ENCODE results near the gene CAMTA1.
"Not testable (repeated sequence)": the region's sequence is repeated elsewhere in the genome, so short reads cannot be mapped to it uniquely, and the experiment has no call there.

Gene CAMTA1

DNA sequence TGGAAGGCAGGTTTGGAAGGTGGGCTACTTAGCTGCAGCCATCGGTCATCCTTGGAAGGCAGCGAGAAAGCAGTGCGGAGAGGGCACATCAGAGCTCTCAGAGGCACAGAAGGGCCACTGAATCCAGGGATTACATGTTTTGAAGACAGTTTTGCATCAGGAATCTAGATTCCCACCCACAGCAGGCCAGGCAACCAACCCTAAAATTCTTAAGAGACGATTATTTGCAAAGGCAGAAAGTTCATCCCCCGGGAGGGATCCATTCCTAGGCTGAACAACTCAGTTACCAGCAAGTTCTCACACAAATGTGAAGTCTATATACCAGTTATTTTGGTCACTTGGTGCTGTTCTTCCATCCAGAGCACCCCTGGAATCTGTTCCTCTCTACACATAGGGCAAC is 528.6 kb downstream of the CAMTA1 start:
- no peak for DNase-seq (ENCODE audit: low spot score)

- DNase-seq (ENCODE audit: low spot score) = no peak
These were observed 530.1 kb downstream of the CAMTA1 start for GRCh38 chr1:7315316-7315715.

GRCh38 chr1:7315946-7316345 is 530.7 kb downstream of the CAMTA1 start:
- no peak for DNase-seq (ENCODE audit: low spot score)

- DNase-seq (ENCODE audit: low spot score) = no peak
These were observed 532.6 kb downstream of the CAMTA1 start for GRCh38 chr1:7317888-7318287.

- DNase-seq (ENCODE audit: low spot score) = no peak
These were observed 533.9 kb downstream of the CAMTA1 start for GRCh38 chr1:7319196-7319595.

GRCh38 chr1:7320661-7321060 is 535.4 kb downstream of the CAMTA1 start:
- no peak for DNase-seq (ENCODE audit: low spot score)

GRCh38 chr1:7322283-7322785 is 537.1 kb downstream of the CAMTA1 start:
- DNase-seq (ENCODE audit: low spot score) = no peak

DNA sequence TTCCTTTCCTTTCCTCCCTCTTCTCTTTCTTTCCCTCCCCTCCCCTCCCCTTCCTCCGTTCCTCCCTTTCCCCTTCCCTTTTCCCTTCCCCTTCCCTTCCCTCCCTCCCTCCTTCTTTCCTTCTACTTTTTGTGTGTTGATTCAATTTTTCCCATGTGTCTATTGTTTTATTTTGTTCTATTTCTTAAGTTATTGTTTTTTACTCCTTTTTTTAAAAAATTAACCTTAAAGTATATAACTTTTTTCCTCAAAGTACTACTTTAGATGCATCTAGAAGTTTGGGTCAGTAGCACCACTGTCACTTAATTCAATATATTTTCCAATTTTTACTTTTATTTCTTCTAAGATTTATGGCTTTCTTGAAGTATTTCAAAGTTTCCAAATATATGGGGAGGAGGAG is 537.7 kb downstream of the CAMTA1 start:
- no peak for DNase-seq (ENCODE audit: low spot score)

DNA sequence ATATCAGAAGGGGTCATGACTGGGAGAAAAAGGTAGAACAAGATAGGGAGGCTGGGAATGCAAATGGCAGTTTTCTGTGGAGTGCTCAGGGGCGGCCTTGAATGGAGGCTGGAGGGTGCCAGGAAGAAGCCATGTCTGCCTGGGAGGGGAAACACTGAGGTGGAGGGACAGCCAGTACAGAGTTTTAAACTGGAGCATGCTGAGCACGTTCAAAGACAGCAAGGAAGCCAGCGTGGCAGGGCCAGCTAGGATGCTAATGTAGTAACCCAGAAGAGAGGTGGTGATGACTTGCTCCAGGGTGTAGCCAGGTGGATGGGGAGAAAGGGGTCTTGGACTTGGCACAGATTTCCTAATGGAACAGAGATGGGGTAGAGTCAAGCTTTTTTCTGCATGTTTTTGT is 540.0 kb downstream of the CAMTA1 start:
- DNase-seq (ENCODE audit: low spot score) = no peak

- DNase-seq (ENCODE audit: low spot score) = no peak
These were observed 541.1 kb downstream of the CAMTA1 start for GRCh38 chr1:7326366-7326765.

DNA sequence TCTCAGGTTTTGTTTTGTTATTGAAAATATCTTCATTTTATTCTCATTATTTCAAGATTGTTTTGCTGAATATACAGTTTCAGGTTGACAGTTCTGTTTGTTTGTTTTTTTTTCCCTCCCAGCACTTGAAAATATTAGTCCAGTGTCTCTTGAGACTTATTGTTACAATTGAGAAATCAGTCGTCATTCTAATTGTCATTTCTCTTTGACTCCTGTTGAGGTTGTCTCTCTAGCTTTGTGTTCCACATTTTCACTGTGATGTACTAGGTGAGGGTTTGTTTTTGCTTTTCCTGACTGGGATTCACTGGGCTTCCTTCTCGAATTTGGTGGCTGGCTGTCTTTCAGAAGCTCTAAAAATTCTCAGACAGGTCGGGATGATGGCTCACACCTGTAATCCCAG is 542.6 kb downstream of the CAMTA1 start:
- no peak for DNase-seq (ENCODE audit: low spot score)

GRCh38 chr1:7329868-7330615 is 544.8 kb downstream of the CAMTA1 start:
- no peak for DNase-seq (ENCODE audit: low spot score)

GRCh38 chr1:7330726-7331125 is 545.5 kb downstream of the CAMTA1 start:
- DNase-seq (ENCODE audit: low spot score) = not testable (repeated sequence)

DNA sequence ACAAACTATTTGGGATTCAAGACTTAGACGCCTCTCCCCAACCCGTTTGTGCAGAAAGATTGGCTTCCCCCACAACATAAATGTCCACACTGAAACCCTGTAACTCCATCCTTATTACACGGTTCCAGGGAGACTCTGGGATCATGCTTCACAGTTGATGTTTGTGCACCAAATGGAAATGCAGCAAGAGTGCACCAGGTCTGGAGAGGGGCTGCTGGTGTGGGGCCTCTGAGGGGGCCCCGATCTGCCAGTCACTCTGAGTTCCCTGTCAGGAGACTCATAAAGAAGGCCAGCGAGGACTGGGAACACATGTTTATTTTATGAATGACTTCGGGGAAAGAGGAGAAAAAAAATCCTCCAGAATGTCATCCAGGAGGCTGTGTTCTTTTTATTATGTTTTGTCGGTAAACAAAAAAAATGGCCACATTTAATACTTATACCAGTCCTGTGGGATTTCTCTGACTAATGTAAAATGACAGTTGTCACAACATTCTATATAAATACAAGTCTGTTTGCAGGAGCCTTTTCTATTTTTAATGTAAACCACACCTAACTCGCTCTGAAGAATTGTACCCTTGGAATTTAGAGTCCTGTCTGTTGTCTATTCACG is 546.8 kb downstream of the CAMTA1 start:
- no peak for DNase-seq (ENCODE audit: low spot score)

- DNase-seq (ENCODE audit: low spot score) = no peak
These were observed 547.8 kb downstream of the CAMTA1 start for GRCh38 chr1:7333094-7333493.

DNA sequence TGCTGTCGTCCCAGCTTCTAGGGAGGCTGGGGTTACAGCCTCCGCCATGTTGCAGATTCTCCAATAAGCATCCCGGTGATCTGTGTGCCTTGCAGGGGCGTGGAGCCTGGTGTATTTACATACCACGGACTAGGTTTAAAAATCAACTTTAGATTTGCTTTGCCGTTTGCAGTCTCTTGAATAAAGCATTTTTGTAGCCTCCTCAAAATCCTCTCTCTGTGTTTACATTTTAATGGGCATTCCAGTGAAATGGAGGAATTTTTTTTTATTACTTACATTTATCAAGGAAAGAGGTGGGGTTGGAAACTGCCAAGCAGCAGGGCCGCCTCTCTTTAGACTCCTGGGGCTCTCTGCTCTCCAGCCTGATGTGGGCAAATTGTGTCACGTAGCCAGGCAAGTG is 548.4 kb downstream of the CAMTA1 start:
- DNase-seq (ENCODE audit: low spot score) = no peak

DNA sequence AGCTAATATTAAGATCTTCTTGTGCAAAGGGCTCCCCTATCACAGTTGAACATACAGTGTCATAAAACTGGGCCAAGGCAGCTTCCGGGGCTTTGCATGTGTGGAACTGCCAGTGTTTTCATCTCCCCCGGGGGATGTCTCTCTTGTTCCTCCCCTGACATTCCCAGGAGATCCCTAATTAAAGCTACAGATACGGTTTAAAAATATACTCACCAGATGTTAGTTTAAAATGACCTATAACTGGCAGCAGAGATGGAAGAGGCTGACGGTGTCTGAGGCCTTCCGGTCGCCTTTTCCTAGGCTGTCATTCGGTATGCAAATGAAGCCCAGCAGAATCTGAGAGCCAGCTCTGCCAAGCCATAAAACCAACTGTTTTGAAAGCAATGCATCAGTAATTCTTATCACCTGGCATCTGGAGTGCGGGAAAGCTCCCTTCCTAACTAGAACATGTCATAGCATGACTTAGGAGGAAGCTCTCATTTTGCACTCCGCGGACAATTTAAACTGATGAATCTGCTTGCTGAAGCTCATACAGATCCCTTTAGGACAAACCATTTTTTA is 549.3 kb downstream of the CAMTA1 start:
- DNase-seq (ENCODE audit: low spot score) = no peak

DNA sequence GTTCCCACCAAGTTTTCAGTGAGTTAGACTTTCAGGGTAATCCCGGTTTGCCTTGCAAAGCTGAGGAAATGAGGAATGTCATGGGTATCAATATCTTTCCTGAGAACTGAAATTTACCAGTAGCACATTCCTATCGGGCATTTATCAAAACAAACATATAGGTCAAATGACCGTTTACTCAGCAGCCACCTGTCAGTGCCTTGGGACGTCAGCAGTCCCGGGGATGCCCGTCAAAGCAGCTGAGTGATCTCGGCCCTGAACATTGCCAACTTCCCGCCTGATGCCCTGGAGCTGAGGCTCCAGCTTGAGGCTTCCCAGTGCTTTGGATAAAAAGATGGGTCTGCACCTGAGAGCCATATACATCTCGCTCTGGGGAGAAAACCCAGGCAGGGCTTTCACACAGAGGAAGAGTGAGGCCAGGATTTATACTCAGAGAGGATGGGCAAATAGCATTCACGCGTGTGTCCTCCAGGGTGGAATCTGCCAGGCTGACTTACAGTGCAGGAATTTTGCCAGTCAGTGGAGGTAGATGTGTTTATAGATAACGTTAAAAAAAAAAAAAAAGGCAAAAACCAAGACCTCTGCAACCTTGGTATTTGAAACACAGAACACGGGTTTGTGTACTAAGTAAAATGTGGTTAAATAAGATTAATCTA is 550.1 kb downstream of the CAMTA1 start:
- DNase-seq (ENCODE audit: low spot score) = no peak

DNA sequence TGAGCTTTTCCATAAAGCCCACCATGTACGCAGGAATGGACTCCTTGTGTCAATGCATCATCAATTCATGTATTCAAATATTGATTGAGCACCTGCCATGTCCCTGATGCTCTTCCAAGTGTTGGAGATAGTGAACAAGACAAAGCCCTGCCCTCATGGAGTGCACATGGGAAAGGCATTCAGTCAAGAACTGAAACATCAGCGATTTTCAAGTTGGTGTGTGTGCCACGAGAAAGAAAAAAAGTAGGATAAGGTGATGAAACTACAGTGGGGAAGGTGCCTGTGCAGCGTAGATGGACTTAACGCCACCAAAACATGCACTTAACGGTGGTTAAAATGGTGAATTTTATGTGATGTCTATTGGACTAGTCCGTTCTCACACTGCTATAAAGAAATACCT is 553.2 kb downstream of the CAMTA1 start:
- no peak for DNase-seq (ENCODE audit: low spot score)

- no peak for DNase-seq (ENCODE audit: low spot score)
These were observed 553.8 kb downstream of the CAMTA1 start for GRCh38 chr1:7339014-7339413.

DNA sequence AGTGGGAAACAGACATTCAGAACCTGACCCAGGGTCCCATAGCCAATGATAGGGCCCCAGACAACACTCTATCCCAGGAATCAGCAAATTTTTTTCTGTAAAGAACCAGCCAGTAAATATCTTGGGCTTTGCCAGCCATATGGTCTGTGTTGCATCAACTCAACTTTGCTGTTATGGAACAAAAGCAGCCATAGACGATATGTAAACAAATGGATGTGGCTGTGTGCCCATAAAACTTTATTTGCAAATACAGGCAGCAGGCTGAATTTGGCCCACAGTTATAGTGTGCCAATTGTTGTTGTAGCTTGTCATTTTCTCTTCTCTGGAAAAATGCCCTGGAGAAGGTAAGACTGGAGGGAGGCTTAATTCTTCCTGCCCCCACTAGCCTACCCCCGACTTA is 554.7 kb downstream of the CAMTA1 start:
- DNase-seq (ENCODE audit: low spot score) = no peak

DNA sequence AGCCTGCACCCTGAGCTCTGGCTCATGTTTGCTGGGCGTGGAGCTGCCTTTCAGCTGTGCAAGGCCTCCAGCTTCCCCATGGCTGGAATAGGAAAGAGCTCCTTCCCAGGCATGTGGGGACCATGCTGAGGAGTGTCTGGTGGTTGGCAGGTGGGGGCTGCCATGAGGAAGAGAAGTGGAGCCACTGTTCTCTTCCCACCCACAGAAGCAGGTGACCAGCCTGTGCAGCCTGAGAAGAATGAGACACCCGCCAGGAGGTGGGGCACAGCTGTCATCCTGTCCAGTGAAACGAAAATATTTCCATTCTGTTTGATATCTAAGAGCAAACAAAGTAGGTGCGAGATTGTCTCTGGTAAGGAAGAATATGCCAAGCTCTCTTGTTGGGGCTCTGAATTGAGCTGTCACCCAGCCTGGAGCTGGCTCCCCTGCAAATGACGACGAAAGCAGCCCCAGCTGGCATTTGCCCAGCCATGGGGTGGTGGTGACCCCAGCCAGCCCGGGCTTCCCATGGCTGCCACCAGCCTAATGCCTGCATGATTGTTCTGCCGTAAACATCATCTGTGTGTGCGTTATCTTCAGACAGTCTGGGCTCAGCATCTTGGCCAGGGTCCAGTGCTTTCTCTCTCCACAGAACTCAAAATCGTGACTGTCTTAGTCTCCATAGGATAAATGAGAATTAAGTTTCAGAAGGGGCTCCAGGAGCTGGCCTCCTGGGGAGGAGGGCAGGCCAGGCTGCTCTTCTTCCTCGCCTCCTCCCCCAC is 556.1 kb downstream of the CAMTA1 start:
- no peak for DNase-seq (ENCODE audit: low spot score)

Data from RKO (cell line).